ENCODE data around the gene POLR3H.

GRCh38 chr22:41499624-41500280 is 44.5 kb downstream of the POLR3H start:
- TF ChIP-seq CTCF (IDR thresholded peaks at IDR 0.05; ENCODE audit: poor library complexity, severe bottlenecking) (no peak), POLR2AphosphoS5 (IDR thresholded peaks at IDR 0.05) (no peak), EZH2 (IDR thresholded peaks at IDR 0.05; ENCODE audit: borderline replicate concordance, insufficient read depth, low read length, poor library complexity, severe bottlenecking) (no peak), RAD21 (conservative IDR thresholded peaks at IDR 0.05) (no peak), EP300 (conservative IDR thresholded peaks at IDR 0.05; ENCODE audit: poor library complexity, severe bottlenecking) (no peak), SMC3 (conservative IDR thresholded peaks at IDR 0.05; ENCODE audit: poor library complexity) (no peak), REST (IDR thresholded peaks at IDR 0.05; ENCODE audit: borderline replicate concordance) (no peak), MXI1 (conservative IDR thresholded peaks at IDR 0.05; ENCODE audit: poor library complexity, severe bottlenecking) (no peak), TAF1 (IDR thresholded peaks at IDR 0.05; ENCODE audit: low read depth) (no peak)

Measured in neural cell (in vitro differentiated cells).